Ovary (tissue), 9 donors: ENCODE results near the gene LYPD3. TPM values are rescaled to one million over a fixed set of nuclear protein-coding genes. Genes with fewer than 3 reads are reported as not detected.

Source experiments
- DNase-seq, 5 donors: peaks; one replicate each; pipeline ENCODE4 v3.0.0-alpha.2; 2019 to 2020
- H3K27ac ChIP-seq, 2 donors: fragments of 200-600 bp; one replicate each; pipeline versions ENCODE4 v1.5.1 to v1.8.0; 2019 to 2022
- H3K27me3 ChIP-seq: fragments of 200-600 bp; one replicate; pipeline ENCODE4 v1.8.0; 2022
- H3K36me3 ChIP-seq: fragments of 200-600 bp; sonication (generic); one replicate; pipeline ENCODE4 v1.5.1; 2019
- H3K4me1 ChIP-seq: one replicate; pipeline ENCODE4 v1.8.1; 2013; ENCODE audit warnings: mild to moderate bottlenecking, moderate library complexity; ENCODE audit not compliant: insufficient read depth
- H3K4me3 ChIP-seq: fragments of 200-600 bp; sonication (generic); one replicate; pipeline ENCODE4 v1.5.1; 2017
- H3K9me3 ChIP-seq, 2 donors: fragments of 200-600 bp in 1 of 2; sonication (generic) in 1 of 2; one replicate each; pipeline versions ENCODE4 v1.5.1 to v1.8.1; 2013 to 2019; ENCODE audit warnings: mild to moderate bottlenecking in 1 of 2, moderate library complexity in 1 of 2
- EP300 ChIP-seq: sonication (generic); formaldehyde crosslinking; IDR thresholded peaks from one replicate; pipeline ENCODE4 v1.6.1; 2017; ENCODE audit warnings: antibody characterized with exemption
- POLR2A ChIP-seq: fragments of 450-650 bp; IDR thresholded peaks from one replicate; pipeline ENCODE4 v1.6.1; 2017; ENCODE audit warnings: antibody characterized with exemption, mild to moderate bottlenecking, moderate library complexity
- WGBS, 3 donors: extraction: QIAGEN DNeasy Blood & Tissue Kit in 1 of 3; methylation state at CpG; one replicate each; pipeline versions ENCODE4 v1.1.5 to v1.1.7; 2013 to 2017; 5-methylcytosine and 5-hydroxymethylcytosine counted together
- intact Hi-C, 4 donors: fragments of 100-400 bp; cut with DNase I; formaldehyde crosslinking; loops; one replicate each; pipeline versions ENCODE4 v1.11.0 to v1.15.1; 2022 to 2023
- polyA plus RNA-seq, 2 donors: library from polyadenylated mRNA; stranded (reverse); fragments of 200-250 nt in 1 of 2; fragments of 350-450 nt in 1 of 2; fragmentation: Illumina TruSeq in 1 of 2; extraction: RNeasy Lipid Tissue Mini Kit (QIAGEN cat#74804) in 1 of 2; gene quantifications; one replicate each; pipeline ENCODE4 v1.2.3, GENCODE V29; 2013 to 2014
- total RNA-seq, 7 donors: library from RNA; depleted of rRNA in 2 of 7; stranded (reverse); fragments of >200 nt in 2 of 7; fragmentation: NEBNext Ultra II Directional in 3 of 7; extraction: Animal tissue kit (Norgen Biotek cat#: 25700) in 3 of 7; gene quantifications; one replicate each; pipeline versions ENCODE4 v1.1.0 to v1.2.4, GENCODE V29; 2016 to 2023
- TF ChIP-seq, protein P1 (sequence below), 3 donors: fragments of 450-650 bp in 2 of 3; fragments of 200-600 bp in 1 of 3; IDR thresholded peaks; one replicate each; pipeline versions ENCODE4 v1.5.1 to v1.8.0; 2016 to 2022; ENCODE audit warnings: antibody characterized with exemption in 3 of 3, mild to moderate bottlenecking in 1 of 3
- donor health status: DM: no; HTN: no; CAD: no; lungs with moderate emphysema.
- donor health status: DM: no; HTN: no; CAD: no.
- donor health status: Bipolar disorder and iron deficiency.
- donor health status: DM: yes; HTN: yes; CAD: no.
- donor health status: DM: no; HTN: no; CAD: no.
- donor health status: DM: yes; HTN: yes; CAD: no.

LYPD3 gene
- total and polyA plus RNA-seq, 9 donors: 1.8 to 15.1 (median 4.0) TPM

DNA sequence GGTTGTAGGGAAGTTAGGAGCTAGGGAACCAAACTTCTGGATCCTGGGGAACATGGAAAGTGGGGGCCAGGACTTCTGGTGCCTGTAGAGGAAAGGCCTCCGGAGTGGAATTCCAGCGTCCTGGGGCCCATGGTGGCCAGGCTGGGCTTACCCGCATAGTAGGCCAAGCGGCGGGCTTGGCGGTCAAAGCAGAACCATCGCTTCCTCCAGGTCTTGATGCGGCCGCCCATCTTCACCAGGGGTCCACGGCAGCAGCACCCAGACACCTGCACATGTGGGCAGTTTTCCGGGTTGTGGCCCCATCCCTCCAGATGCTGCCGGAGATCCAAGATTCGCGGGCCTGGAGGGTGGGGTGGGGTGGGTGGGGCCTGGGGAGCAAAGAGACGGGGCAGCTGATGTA is 13.8 kb upstream of the LYPD3 start:
- no peaks in the 10 kb centered on the region for H3K36me3 ChIP-seq
- no peak overlapping the region for H3K27ac ChIP-seq
- no peak overlapping the region for H3K4me3 ChIP-seq
- intact Hi-C loops: no loop called here
- 87 to 94% (median 93%) methylated on average over 15 of the region's 15 CpGs for WGBS, 3 donors
- H3K9me3 ChIP-seq: no peaks in the 10 kb centered on the region
- TF ChIP-seq POLR2A: no peak
- TF ChIP-seq EP300: no peak
- TF ChIP-seq, protein P1, sequence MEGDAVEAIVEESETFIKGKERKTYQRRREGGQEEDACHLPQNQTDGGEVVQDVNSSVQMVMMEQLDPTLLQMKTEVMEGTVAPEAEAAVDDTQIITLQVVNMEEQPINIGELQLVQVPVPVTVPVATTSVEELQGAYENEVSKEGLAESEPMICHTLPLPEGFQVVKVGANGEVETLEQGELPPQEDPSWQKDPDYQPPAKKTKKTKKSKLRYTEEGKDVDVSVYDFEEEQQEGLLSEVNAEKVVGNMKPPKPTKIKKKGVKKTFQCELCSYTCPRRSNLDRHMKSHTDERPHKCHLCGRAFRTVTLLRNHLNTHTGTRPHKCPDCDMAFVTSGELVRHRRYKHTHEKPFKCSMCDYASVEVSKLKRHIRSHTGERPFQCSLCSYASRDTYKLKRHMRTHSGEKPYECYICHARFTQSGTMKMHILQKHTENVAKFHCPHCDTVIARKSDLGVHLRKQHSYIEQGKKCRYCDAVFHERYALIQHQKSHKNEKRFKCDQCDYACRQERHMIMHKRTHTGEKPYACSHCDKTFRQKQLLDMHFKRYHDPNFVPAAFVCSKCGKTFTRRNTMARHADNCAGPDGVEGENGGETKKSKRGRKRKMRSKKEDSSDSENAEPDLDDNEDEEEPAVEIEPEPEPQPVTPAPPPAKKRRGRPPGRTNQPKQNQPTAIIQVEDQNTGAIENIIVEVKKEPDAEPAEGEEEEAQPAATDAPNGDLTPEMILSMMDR (IDR thresholded peaks at IDR 0.05): no peak
- no peaks in the 10 kb centered on the region for H3K4me1 ChIP-seq
- DNase-seq: no peak
- H3K27me3 ChIP-seq: no peaks in the 10 kb centered on the region

DNA sequence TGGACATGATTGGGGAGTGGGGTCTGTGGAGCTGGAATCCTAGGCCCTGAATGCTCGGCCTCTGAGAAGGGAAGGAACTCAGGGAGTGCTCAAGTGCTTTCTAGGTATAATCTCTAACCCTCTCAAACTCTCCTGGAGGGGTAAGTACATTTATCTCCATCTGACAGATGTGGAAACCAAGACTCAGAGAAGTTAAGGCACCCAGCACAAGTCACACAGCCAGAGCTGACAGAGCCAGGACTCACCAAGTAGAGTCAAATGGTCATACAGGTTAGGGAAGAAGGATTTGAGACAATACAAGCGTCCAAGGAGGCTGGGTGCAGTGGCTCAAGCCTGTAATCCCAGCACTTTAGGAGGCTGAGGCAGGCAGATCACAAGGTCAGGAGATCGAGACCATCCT is 12.9 kb upstream of the LYPD3 start:
- H3K27ac ChIP-seq: no peak overlapping the region
- no peaks in the 10 kb centered on the region for H3K36me3 ChIP-seq
- no peak for TF ChIP-seq POLR2A
- TF ChIP-seq EP300: no peak
- TF ChIP-seq, protein P1 (IDR thresholded peaks at IDR 0.05): no peak
- 91 to 96% (median 92%) methylated on average over 3 of the region's 3 CpGs for WGBS, 3 donors
- intact Hi-C loops: no loop called here
- H3K4me3 ChIP-seq: no peak overlapping the region
- no peaks in the 10 kb centered on the region for H3K27me3 ChIP-seq
- DNase-seq: no peak
- H3K9me3 ChIP-seq: no peaks in the 10 kb centered on the region
- no peaks in the 10 kb centered on the region for H3K4me1 ChIP-seq

DNA sequence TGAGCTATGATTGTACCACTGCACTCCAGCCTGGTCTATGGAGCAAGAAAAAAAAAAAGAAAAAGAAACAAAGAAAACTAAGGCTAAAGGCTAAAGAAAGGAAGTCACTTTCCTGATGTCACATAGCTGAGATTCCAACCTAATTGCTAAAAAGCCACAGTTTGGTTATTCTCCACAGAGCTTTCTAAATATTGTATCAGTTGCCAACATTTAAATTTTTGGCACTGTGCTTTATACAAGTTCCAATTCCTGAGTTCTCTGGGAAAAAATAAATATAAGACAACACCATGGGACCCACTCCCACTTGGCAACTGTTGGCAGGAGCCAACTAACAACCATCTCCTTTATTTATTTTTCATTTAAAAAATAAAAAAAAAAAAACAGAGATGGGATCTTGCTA is 11.2 kb upstream of the LYPD3 start:
- TF ChIP-seq, protein P1 (IDR thresholded peaks at IDR 0.05): no peak
- TF ChIP-seq POLR2A (no peak), EP300 (no peak)
- peak overlapping the region in 1 of 2 donors; percentile 80 for H3K27ac ChIP-seq
- H3K4me1 ChIP-seq: no peaks in the 10 kb centered on the region
- no peaks in the 10 kb centered on the region for H3K27me3 ChIP-seq
- no peaks in the 10 kb centered on the region for H3K9me3 ChIP-seq
- no peaks in the 10 kb centered on the region for H3K36me3 ChIP-seq
- no peak overlapping the region for H3K4me3 ChIP-seq
- no peak for DNase-seq
- intact Hi-C loops: no loop called here

DNA sequence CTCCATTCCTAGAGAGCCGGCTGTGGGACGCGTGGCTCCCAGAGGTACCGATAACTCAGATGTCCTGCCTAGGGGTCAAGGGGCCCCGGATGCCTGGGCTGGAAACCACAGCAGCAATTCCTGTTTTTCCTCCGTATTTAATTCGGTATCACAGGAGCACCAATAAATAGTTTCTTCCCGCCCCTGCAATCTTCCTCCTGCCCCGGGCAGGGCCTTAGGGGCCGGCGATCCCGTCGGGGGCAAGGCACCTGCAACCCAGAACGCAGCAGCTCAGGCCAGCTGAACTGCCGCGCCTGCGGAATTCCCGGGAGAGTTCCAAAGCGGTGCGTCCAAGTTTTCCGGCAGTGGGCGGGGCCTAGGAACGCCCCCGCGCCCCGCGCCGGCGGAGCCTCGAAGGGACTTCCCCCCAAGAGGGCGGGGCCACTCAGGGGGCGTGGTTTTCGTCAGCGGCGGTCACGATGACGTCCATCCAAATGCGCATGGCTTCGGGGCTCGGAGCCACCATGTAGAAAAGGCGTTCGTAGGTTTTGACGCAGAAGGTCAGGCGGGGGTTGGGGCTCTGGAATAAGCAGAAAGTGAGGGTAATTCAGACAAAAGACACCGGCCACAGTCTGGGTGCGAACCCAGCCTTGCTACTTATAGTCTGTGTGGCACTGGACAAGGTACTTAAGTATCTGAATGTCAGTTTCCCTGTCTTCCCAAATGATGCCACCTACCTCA is 9.7 kb upstream of the LYPD3 start:
- intact Hi-C loops: no loop called here
- H3K4me1 ChIP-seq: no peaks in the 10 kb centered on the region
- 2 to 5% (median 4%) methylated on average over 35 to 46 of the region's 46 CpGs for WGBS, 3 donors
- peak; percentile 98 to 99 (median 98) for DNase-seq
- H3K27me3 ChIP-seq: no peaks in the 10 kb centered on the region
- TF ChIP-seq EP300 (peak; percentile 57), POLR2A (peak; percentile 51)
- TF ChIP-seq, protein P1 (IDR thresholded peaks at IDR 0.05): no peak
- no peaks in the 10 kb centered on the region for H3K36me3 ChIP-seq
- H3K27ac ChIP-seq: peak overlapping the region; percentile 80 to 88
- H3K4me3 ChIP-seq: peak overlapping the region; percentile 36
- no peaks in the 10 kb centered on the region for H3K9me3 ChIP-seq
